Heart left ventricle (tissue), 16 donors: ENCODE data around the gene PSMG3. TPM values are rescaled to one million over a fixed set of nuclear protein-coding genes. Genes with fewer than 3 reads are reported as not detected.
A peak's percentile ranks its signal among the peaks of the same experiment; 100 is the strongest.

Experiments used
- ATAC-seq, 4 donors: fragments of 200-7000 bp; cut with Tn5 transposase; one replicate each; pipeline ENCODE4 v1.9.1; 2020 to 2022; ENCODE audit warnings: moderate library complexity in 4 of 4, mild to moderate bottlenecking in 3 of 4, moderate number of reproducible peaks in 1 of 4
- DNase-seq, 5 donors: peaks; one replicate each; pipeline ENCODE4 v3.0.0-alpha.2; 2020
- H3K27ac ChIP-seq, 12 donors: fragments of 200-600 bp; sonication (generic) in 4 of 12; one replicate each; pipeline versions ENCODE4 v1.5.0 to v1.8.0; 2016 to 2022; ENCODE audit warnings: mild to moderate bottlenecking in 2 of 12
- H3K27me3 ChIP-seq, 9 donors: fragments of 200-600 bp; sonication (generic) in 2 of 9; one replicate each; pipeline versions ENCODE4 v1.5.1 to v1.8.0; 2016 to 2022; ENCODE audit warnings: mild to moderate bottlenecking in 3 of 9
- H3K36me3 ChIP-seq, 9 donors: fragments of 200-600 bp; sonication (generic) in 2 of 9; one replicate each; pipeline versions ENCODE4 v1.5.0 to v1.8.0; 2018 to 2022; ENCODE audit warnings: mild to moderate bottlenecking in 2 of 9
- H3K4me1 ChIP-seq, 12 donors: fragments of 200-600 bp; sonication (generic) in 4 of 12; one replicate each; pipeline versions ENCODE4 v1.5.0 to v1.8.0; 2016 to 2022; ENCODE audit warnings: mild to moderate bottlenecking in 3 of 12
- H3K4me3 ChIP-seq, 12 donors: fragments of 200-600 bp; sonication (generic) in 4 of 12; one replicate each; pipeline versions ENCODE4 v1.5.0 to v1.8.0; 2017 to 2022; ENCODE audit warnings: mild to moderate bottlenecking in 9 of 12, moderate library complexity in 4 of 12
- H3K9me3 ChIP-seq, 12 donors: fragments of 200-600 bp; sonication (generic) in 4 of 12; one replicate each; pipeline versions ENCODE4 v1.5.0 to v1.8.0; 2016 to 2022; ENCODE audit warnings: mild to moderate bottlenecking in 1 of 12
- POLR2A ChIP-seq, 2 donors: fragments of 450-650 bp; IDR thresholded peaks; one replicate each; pipeline ENCODE4 v1.6.1; 2017; ENCODE audit warnings: antibody characterized with exemption in 2 of 2, mild to moderate bottlenecking in 2 of 2, moderate library complexity in 2 of 2
- WGBS, 4 donors: extraction: QIAGEN DNeasy Blood & Tissue Kit in 2 of 4; methylation state at CpG; one replicate each; pipeline versions ENCODE4 v1.1.5 to v1.1.7; 2013 to 2018; 5-methylcytosine and 5-hydroxymethylcytosine counted together
- intact Hi-C, 10 donors: fragments of 100-400 bp; cut with DNase I; formaldehyde crosslinking; loops; one replicate each; pipeline versions ENCODE4 v1.11.1 to v1.14.2; 2022
- polyA plus RNA-seq, 2 donors: library from polyadenylated mRNA; stranded (reverse); fragments of 200-250 nt; gene quantifications; one replicate each; pipeline ENCODE4 v1.2.3, GENCODE V29; 2013
- total RNA-seq, 9 donors: library from RNA; depleted of rRNA in 2 of 9; stranded (reverse); fragments of >200 nt in 2 of 9; fragmentation: NEBNext Ultra II Directional in 3 of 9; extraction: Animal tissue kit (Norgen Biotek cat#: 25700) in 3 of 9; gene quantifications; one replicate each; pipeline versions ENCODE4 v1.1.0 to v1.2.4, GENCODE V29; 2016 to 2023
- TF ChIP-seq, protein P1 (sequence below), 12 donors: fragments of 200-600 bp; sonication (generic) in 4 of 12; IDR thresholded peaks; one replicate each; pipeline versions ENCODE4 v1.5.0 to v1.8.0; 2018 to 2022; ENCODE audit warnings: antibody characterized with exemption in 12 of 12, mild to moderate bottlenecking in 5 of 12
- donor health status: ischemic (EF 13 %, LVEDD 7.1; RV severe dilation, severe dysfunction).
- donor health status: healthy with polysubstance abuse.
- donor health status: DM: no; HTN: yes; CAD: no.
- donor health status: DM: no; HTN: no; CAD: no.
- donor health status: ischemic (EF 25% LVEDD 6.9; RV normal size, moderate dysfunction).
- donor health status: ischemic (EF 25% LVEDD 5.7; RV mildly dilated, moderate dysfunction).
- donor health status: healthy.
- donor health status: DM: yes; HTN: yes; CAD: no.
- donor health status: ischemic (EF 35%, LVEDD 5.7; RV mildly dilated, moderate dysfunction).
- donor health status: nonischemic (EF 11% LVEDD 7.7; RV severe dilation, severe dysfunction).
- donor health status: DM: yes; HTN: yes; CAD: no.
- donor health status: PGD.
- donor health status: ischemic (EF 29% LVEDD 5.4; RV normal size, mild dysfunction).
- donor health status: nonischemic (EF 23%, LVEDD 6.1; RV moderate dilation, normal function).

The PSMG3 gene
- total and polyA plus RNA-seq, 11 donors = 7.3 to 36.5 (median 13.8) TPM

GRCh38 chr7:1562116-1562515, 7.7 kb downstream of the PSMG3 start:
- H3K27me3 ChIP-seq = no peaks in the 10 kb centered on the region
- no peaks in the 10 kb centered on the region for H3K9me3 ChIP-seq
- ATAC-seq (no peak), DNase-seq (peak in 1 of 5 donors; percentile 27)
- H3K27ac ChIP-seq = no peak overlapping the region
- intact Hi-C loops = no loop called here
- 51 to 56% (median 55%) methylated on average over 16 of the region's 16 CpGs for WGBS, 4 donors
- peaks cover 0 to 18% (median 11%) of the 10 kb centered on the region in 9 donors for H3K36me3 ChIP-seq
- H3K4me1 ChIP-seq = peaks cover 0 to 11% (median 0%) of the 10 kb centered on the region in 12 donors
- H3K4me3 ChIP-seq = no peak overlapping the region
- TF ChIP-seq POLR2A (IDR thresholded peaks at IDR 0.05) = no peak
- TF ChIP-seq, protein P1, sequence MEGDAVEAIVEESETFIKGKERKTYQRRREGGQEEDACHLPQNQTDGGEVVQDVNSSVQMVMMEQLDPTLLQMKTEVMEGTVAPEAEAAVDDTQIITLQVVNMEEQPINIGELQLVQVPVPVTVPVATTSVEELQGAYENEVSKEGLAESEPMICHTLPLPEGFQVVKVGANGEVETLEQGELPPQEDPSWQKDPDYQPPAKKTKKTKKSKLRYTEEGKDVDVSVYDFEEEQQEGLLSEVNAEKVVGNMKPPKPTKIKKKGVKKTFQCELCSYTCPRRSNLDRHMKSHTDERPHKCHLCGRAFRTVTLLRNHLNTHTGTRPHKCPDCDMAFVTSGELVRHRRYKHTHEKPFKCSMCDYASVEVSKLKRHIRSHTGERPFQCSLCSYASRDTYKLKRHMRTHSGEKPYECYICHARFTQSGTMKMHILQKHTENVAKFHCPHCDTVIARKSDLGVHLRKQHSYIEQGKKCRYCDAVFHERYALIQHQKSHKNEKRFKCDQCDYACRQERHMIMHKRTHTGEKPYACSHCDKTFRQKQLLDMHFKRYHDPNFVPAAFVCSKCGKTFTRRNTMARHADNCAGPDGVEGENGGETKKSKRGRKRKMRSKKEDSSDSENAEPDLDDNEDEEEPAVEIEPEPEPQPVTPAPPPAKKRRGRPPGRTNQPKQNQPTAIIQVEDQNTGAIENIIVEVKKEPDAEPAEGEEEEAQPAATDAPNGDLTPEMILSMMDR (IDR thresholded peaks at IDR 0.05) = no peak

DNA sequence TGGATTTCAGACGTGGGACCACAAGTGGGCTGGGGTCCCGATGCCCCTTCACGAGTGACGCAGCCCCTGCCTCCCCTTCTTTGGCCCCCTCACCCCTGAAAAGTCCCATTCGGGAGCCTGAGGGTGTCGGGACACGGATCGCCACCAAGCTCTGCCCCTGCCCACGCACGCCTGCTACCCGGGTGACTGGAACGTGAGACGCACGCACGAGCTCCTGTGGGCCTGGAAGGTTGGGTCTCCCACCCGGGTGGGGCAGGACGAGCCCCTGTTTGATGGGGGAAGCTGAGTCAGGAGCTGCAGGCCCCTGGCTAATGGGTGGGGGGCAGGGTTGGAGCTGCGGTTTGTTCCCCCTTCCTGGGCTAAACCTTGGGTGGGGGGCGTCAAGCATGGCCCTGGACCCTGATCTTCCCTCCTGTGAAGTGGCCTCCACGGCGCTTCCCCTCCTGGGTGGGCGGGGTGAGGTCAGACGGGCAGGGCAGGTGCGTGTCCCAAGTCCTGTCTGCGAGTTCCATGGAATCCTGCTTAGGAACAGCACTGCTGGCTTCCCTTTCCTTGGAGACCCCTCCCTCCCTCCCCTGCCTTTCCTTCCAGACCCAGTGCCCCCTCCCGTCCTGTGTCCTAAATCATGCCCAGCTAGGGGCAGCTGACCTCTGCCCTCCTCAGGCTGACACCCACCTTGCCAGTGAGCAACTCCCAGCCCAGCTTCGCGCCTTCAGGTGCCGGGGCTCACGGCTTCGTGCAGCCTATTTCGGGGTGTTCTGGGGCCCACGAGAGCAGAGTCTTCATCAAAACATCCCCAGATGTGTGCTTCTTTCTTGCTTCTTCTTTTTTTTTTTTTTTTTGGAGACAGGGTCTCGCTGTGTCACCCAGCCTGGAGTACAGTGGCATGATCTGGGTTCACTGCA, 8.5 kb downstream of the PSMG3 start:
- Histone ChIP-seq H3K36me3 (peaks cover 0 to 9% (median 5%) of the 10 kb centered on the region in 9 donors), H3K4me3 (no peak overlapping the region), H3K27me3 (no peaks in the 10 kb centered on the region), H3K4me1 (peaks cover 0 to 12% (median 1%) of the 10 kb centered on the region in 12 donors), H3K9me3 (no peaks in the 10 kb centered on the region), H3K27ac (no peak overlapping the region)
- 84 to 87% (median 85%) methylated on average over 34 of the region's 34 CpGs for WGBS, 4 donors
- TF ChIP-seq POLR2A (IDR thresholded peaks at IDR 0.05) = no peak
- TF ChIP-seq, protein P1 (IDR thresholded peaks at IDR 0.05) = no peak
- DNase-seq = peak in 2 of 5 donors; percentile 21 to 47
- no peak for ATAC-seq
- intact Hi-C loops = no loop called here

- Histone ChIP-seq H3K9me3 (no peaks in the 10 kb centered on the region), H3K27me3 (peaks cover 0 to 3% (median 0%) of the 10 kb centered on the region in 9 donors), H3K4me3 (no peak overlapping the region), H3K27ac (no peak overlapping the region), H3K36me3 (peaks cover 0 to 7% (median 0%) of the 10 kb centered on the region in 9 donors), H3K4me1 (peaks cover 0 to 18% (median 7%) of the 10 kb centered on the region in 12 donors)
- TF ChIP-seq, protein P1 (IDR thresholded peaks at IDR 0.05) = no peak
- no peak for TF ChIP-seq POLR2A (IDR thresholded peaks at IDR 0.05)
- intact Hi-C loops = no loop called here
- ATAC-seq (no peak), DNase-seq (peak in 2 of 5 donors; percentile 28 to 38)
- WGBS, 4 donors = 84 to 93% (median 88%) methylated on average over 9 to 13 of the region's 13 CpGs
Observed at GRCh38 chr7:1560620-1561031, 9.2 kb downstream of the PSMG3 start.
